OCI-LY7 (cell line): ENCODE measurements around the gene EMC6. TPM values are rescaled to one million over a fixed set of nuclear protein-coding genes. Genes with fewer than 3 reads are reported as not detected.

Experiments used
- BruUV-seq: library from RNA; stranded (reverse); fragments of 400-500 nt; replicated peaks from 2 replicates; lab custom pipeline; 2021; lab: Mats Ljungman, UMichigan
- CTCF ChIA-PET: fragments of 300-600 bp; sonication (Branson Sonifier 250); formaldehyde crosslinking; loops from one replicate; lab custom pipeline; 2022; ENCODE audit warnings: antibody characterized with exemption; ENCODE audit not compliant: unreplicated experiment; lab: Charles Lee
- POLR2A ChIA-PET: fragments of 300-600 bp; sonication (Branson Sonifier 250); formaldehyde crosslinking; loops from one replicate; lab custom pipeline; 2022; ENCODE audit warnings: antibody characterized with exemption; lab: Charles Lee
- DNase-seq: peaks from one replicate; pipeline ENCODE4 v3.0.0-alpha.2; 2015; ENCODE audit warnings: low spot score
- H2AFZ ChIP-seq: fragments of 200-600 bp; sonication (generic), shearing (Covaris generic); 2 replicates; pipeline ENCODE4 v1.6.1; 2014; ENCODE audit warnings: mild to moderate bottlenecking, antibody characterized with exemption, low read length, moderate library complexity
- H3K27ac ChIP-seq: fragments of 200-600 bp; sonication (generic); 2 replicates; pipeline ENCODE4 v1.5.1; 2014; ENCODE audit warnings: mixed run types, low read depth, mild to moderate bottlenecking, moderate library complexity, low read length, inconsistent platforms; ENCODE audit not compliant: poor library complexity, severe bottlenecking
- H3K36me3 ChIP-seq: fragments of 200-600 bp; sonication (generic); 2 replicates; pipeline ENCODE4 v1.6.1; 2014; ENCODE audit warnings: mild to moderate bottlenecking, antibody characterized with exemption, low read length, moderate library complexity, mixed read lengths; ENCODE audit not compliant: insufficient read depth
- H3K4me1 ChIP-seq: fragments of 200-600 bp; sonication (generic); 2 replicates; pipeline ENCODE4 v1.5.1; 2014; ENCODE audit warnings: mild to moderate bottlenecking, low read length; ENCODE audit not compliant: insufficient read depth, poor library complexity, severe bottlenecking
- H3K4me2 ChIP-seq: fragments of 200-600 bp; sonication (generic); 2 replicates; pipeline ENCODE4 v1.6.1; 2014; ENCODE audit warnings: mild to moderate bottlenecking, low read length
- H3K4me3 ChIP-seq: fragments of 200-600 bp; sonication (generic); 2 replicates; pipeline ENCODE4 v1.5.1; 2014; ENCODE audit warnings: mild to moderate bottlenecking, low read depth, low read length; ENCODE audit not compliant: poor library complexity, severe bottlenecking
- H3K79me2 ChIP-seq: fragments of 200-600 bp; sonication (generic); 2 replicates; pipeline ENCODE4 v1.6.1; 2016; ENCODE audit warnings: low read depth, mild to moderate bottlenecking, low read length, moderate library complexity, mixed read lengths; ENCODE audit not compliant: insufficient read depth
- H3K9me2 ChIP-seq: fragments of 200-600 bp; sonication (generic); 2 replicates; pipeline ENCODE4 v1.6.1; 2016; ENCODE audit warnings: mild to moderate bottlenecking, low read length, mixed read lengths; ENCODE audit not compliant: insufficient read depth
- H3K9me3 ChIP-seq: fragments of 200-600 bp; sonication (generic); 2 replicates; pipeline ENCODE4 v1.6.1; 2014; ENCODE audit warnings: mild to moderate bottlenecking, mixed run types, low read length, mixed read lengths
- H4K20me1 ChIP-seq: fragments of 200-600 bp; sonication (generic); 2 replicates; pipeline ENCODE4 v1.6.1; 2014; ENCODE audit warnings: mild to moderate bottlenecking, antibody characterized with exemption, low read length, moderate library complexity, mixed read lengths; ENCODE audit not compliant: insufficient read depth
- EZH2phosphoT487 ChIP-seq: fragments of 200-600 bp; sonication (generic); IDR thresholded peaks from 2 replicates; pipeline ENCODE4 v1.6.1; 2018; ENCODE audit warnings: low read depth, borderline replicate concordance, mild to moderate bottlenecking, mixed run types, antibody characterized with exemption, low read length, moderate library complexity, mixed read lengths
- intact Hi-C: fragments of 100-400 bp; cut with micrococcal nuclease; formaldehyde crosslinking; loops from one replicate; pipeline ENCODE4 v1.10.0; 2022; ENCODE audit not compliant: unreplicated experiment
- total RNA-seq, 2 experiments: library from RNA; depleted of rRNA in 1 of 2; stranded (reverse); fragments of >200 nt in 1 of 2; shearing (Covaris generic) in 1 of 2; gene quantifications; 2 replicates each; pipeline ENCODE4 v1.2.3, GENCODE V29; 2014 to 2022
- TF ChIP-seq, protein P1 (sequence below): fragments of 200-600 bp; sonication (generic); conservative IDR thresholded peaks from 2 replicates; pipeline ENCODE4 v1.5.1; 2014; ENCODE audit warnings: mild to moderate bottlenecking, antibody characterized with exemption, low read length, moderate library complexity, mixed read lengths

EMC6 gene
- total RNA-seq, 2 experiments from 2014 or later, result 36.0 to 54.6 TPM

DNA sequence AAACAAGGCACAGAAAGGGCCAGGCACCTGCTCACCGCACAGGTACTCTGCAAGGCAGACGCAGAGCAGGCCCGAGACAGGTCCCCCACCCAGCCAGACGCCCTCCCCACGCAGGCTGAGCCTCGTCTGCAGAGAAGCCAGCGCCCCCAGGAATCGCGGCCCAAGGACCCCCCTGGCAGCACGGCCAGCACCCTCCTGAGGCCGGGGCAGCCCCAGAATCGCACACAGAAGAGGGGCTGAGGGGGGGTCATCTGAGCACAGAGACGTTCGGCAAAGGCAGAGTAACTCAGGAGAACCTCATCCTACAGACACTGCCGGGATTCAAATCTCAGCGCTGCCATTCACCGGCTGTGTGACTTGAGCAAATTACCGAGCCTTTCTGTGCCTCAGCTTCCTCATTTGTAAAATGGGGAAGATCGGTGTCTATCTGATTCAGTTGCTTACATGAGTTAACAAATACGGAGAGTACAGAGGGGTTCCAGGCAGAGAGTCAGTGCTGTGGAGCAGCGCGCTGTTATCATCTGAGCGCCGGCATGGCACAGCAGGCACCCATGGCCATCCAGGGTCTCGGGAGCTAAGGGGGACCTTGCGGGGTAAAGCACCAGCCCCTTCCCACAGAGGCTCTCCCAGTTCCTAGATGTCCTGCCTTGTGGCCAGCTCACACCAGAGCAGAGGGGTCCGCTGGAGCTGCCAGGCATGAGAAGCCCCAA lies 10.4 kb downstream of the EMC6 start:
- Histone ChIP-seq H3K4me3 (no peak overlapping the region), H3K4me2 (no peak overlapping the region), H4K20me1 (no peaks in the 10 kb centered on the region), H3K9me3 (no peaks in the 10 kb centered on the region), H3K4me1 (peaks cover 12% of the 10 kb centered on the region), H3K79me2 (no peaks in the 10 kb centered on the region), H2AFZ (no peak overlapping the region), H3K9me2 (no peaks in the 10 kb centered on the region), H3K36me3 (peaks cover 81% of the 10 kb centered on the region), H3K27ac (no peak overlapping the region)
- TF ChIP-seq, protein P1, sequence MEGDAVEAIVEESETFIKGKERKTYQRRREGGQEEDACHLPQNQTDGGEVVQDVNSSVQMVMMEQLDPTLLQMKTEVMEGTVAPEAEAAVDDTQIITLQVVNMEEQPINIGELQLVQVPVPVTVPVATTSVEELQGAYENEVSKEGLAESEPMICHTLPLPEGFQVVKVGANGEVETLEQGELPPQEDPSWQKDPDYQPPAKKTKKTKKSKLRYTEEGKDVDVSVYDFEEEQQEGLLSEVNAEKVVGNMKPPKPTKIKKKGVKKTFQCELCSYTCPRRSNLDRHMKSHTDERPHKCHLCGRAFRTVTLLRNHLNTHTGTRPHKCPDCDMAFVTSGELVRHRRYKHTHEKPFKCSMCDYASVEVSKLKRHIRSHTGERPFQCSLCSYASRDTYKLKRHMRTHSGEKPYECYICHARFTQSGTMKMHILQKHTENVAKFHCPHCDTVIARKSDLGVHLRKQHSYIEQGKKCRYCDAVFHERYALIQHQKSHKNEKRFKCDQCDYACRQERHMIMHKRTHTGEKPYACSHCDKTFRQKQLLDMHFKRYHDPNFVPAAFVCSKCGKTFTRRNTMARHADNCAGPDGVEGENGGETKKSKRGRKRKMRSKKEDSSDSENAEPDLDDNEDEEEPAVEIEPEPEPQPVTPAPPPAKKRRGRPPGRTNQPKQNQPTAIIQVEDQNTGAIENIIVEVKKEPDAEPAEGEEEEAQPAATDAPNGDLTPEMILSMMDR, result no peak
- TF ChIP-seq EZH2phosphoT487, result no peak
- intact Hi-C loops, result no loop called here
- ChIA-PET POLR2A (no interaction called here), CTCF (no interaction called here)
- no peak for DNase-seq
- BruUV-seq, result no TSS peak

DNA sequence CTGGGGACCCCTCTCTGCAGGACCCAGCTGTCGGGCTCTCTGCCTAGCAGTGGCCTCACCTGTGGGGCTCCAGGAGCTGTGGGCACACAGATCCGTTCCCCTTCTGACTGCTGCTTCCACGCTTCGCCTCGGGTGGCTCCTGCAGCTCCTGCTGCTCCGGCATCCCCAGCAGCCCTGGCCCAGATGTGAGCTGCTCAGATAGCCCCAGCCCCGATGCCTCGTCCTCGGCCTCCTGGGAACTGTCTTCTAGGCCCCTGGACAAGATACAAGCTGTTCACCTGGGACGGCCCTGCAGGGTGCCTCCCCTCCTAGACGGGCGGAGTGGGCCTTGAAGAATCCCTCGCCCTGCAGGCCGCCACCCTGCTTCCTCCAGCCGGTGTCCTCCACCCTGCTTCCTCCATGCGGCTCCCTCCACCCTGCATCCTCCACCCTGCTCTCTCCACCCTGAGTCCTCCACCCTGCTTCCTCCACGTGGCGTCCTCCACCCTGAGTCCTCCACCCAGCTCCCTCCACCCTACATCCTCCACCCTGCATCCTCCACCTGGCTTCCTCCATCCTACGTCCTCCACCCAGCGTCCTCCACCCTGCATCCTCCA lies 11.0 kb downstream of the EMC6 start:
- ChIA-PET CTCF (no interaction called here), POLR2A (no interaction called here)
- H2AFZ ChIP-seq, result no peak overlapping the region
- no TSS peak for BruUV-seq
- H3K4me1 ChIP-seq, result peaks cover 19% of the 10 kb centered on the region
- no peaks in the 10 kb centered on the region for H3K79me2 ChIP-seq
- H4K20me1 ChIP-seq, result no peaks in the 10 kb centered on the region
- intact Hi-C loops, result no loop called here
- no peaks in the 10 kb centered on the region for H3K9me2 ChIP-seq
- H3K4me2 ChIP-seq, result no peak overlapping the region
- no peak for TF ChIP-seq EZH2phosphoT487
- TF ChIP-seq, protein P1, result no peak
- H3K27ac ChIP-seq, result no peak overlapping the region
- DNase-seq, result no peak
- no peaks in the 10 kb centered on the region for H3K9me3 ChIP-seq
- peaks cover 85% of the 10 kb centered on the region for H3K36me3 ChIP-seq
- H3K4me3 ChIP-seq, result no peak overlapping the region

DNA sequence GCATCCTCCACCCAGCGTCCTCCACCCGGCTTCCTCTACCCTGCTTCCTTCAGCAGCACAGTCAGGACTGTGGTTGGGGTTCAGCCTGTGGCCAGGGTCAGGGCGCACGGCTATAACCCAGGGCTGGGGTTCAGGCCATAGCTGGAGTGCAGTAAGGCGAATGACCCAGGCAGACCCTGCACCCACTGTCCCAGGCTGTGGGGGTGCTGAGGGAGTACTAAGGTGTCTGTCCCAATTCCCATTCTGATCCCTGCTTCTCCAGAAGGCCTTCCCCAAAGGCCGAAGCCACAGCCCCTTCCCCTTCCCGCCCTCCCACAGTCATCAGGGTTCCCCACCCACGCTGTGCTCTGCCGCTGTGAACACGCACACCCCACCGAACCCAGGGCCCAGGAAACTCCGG lies 12.4 kb downstream of the EMC6 start:
- no TSS peak for BruUV-seq
- CTCF ChIA-PET, result interaction anchor here (0.5 kb wide), 1 partner anchor 66 kb away, joined by 3 read pairs; no protein-coding TSS in a partner anchor
- Histone ChIP-seq H3K36me3 (peaks cover 81% of the 10 kb centered on the region), H3K9me3 (no peaks in the 10 kb centered on the region), H3K4me2 (no peak overlapping the region), H3K9me2 (no peaks in the 10 kb centered on the region), H3K4me3 (no peak overlapping the region), H3K79me2 (no peaks in the 10 kb centered on the region), H4K20me1 (no peaks in the 10 kb centered on the region), H2AFZ (no peak overlapping the region), H3K27ac (no peak overlapping the region), H3K4me1 (peaks cover 28% of the 10 kb centered on the region)
- intact Hi-C loops, result no loop called here
- DNase-seq, result no peak
- TF ChIP-seq, protein P1, result no peak
- no peak for TF ChIP-seq EZH2phosphoT487
- POLR2A ChIA-PET, result no interaction called here
